HG02973 (cell line): ENCODE measurements around the gene ERCC2.
"Not testable (repeated sequence)": the region's sequence is repeated elsewhere in the genome, so short reads cannot be mapped to it uniquely, and the experiment has no call there.

ENCODE experiments used
- ATAC-seq: cut with Tn5 transposase; IDR thresholded peaks from one replicate; pipeline ENCODE4 v1.9.1; 2021; ENCODE audit warnings: moderate library complexity; ENCODE audit not compliant: unreplicated experiment

Gene ERCC2

GRCh38 chr19:45339629-45340028 lies 30.7 kb downstream of the ERCC2 start:
- no peak for ATAC-seq

GRCh38 chr19:45336696-45337251 lies 33.6 kb downstream of the ERCC2 start:
- ATAC-seq = no peak

GRCh38 chr19:45334881-45335280 lies 35.5 kb downstream of the ERCC2 start:
- not testable (repeated sequence) for ATAC-seq

GRCh38 chr19:45333609-45334303 lies 36.6 kb downstream of the ERCC2 start:
- ATAC-seq = no peak

- no peak for ATAC-seq
Measured at GRCh38 chr19:45331411-45331810, 39.0 kb downstream of the ERCC2 start.

- no peak for ATAC-seq
Measured at GRCh38 chr19:45327404-45328143, 42.8 kb downstream of the ERCC2 start.

GRCh38 chr19:45324349-45324907 lies 45.9 kb downstream of the ERCC2 start:
- ATAC-seq = no peak

GRCh38 chr19:45323671-45324081 lies 46.7 kb downstream of the ERCC2 start:
- no peak for ATAC-seq

- no peak for ATAC-seq
Measured at GRCh38 chr19:45322744-45323281, 47.6 kb downstream of the ERCC2 start, which contains the start of gene CKM. TSS of gene CKM (minus strand) at chr19:45322875. CDS start at chr19:45319713, 3,162 bp downstream.

- no peak for ATAC-seq
Measured at GRCh38 chr19:45322311-45322710, 48.1 kb downstream of the ERCC2 start.

GRCh38 chr19:45321848-45322247 lies 48.5 kb downstream of the ERCC2 start:
- ATAC-seq = no peak

- ATAC-seq = no peak
Measured at GRCh38 chr19:45320997-45321775, 49.2 kb downstream of the ERCC2 start.

GRCh38 chr19:45315304-45315703 lies 55.1 kb downstream of the ERCC2 start:
- ATAC-seq = no peak

- no peak for ATAC-seq
Measured at GRCh38 chr19:45314708-45315245, 55.6 kb downstream of the ERCC2 start.

- ATAC-seq = not testable (repeated sequence)
Measured at GRCh38 chr19:45312285-45312684, 58.1 kb downstream of the ERCC2 start.

- ATAC-seq = no peak
Measured at GRCh38 chr19:45311621-45312020, 58.8 kb downstream of the ERCC2 start.

- not testable (repeated sequence) for ATAC-seq
Measured at GRCh38 chr19:45309322-45309721, 61.1 kb downstream of the ERCC2 start.

- ATAC-seq = no peak
Measured at GRCh38 chr19:45307361-45307760, 63.0 kb downstream of the ERCC2 start.

- no peak for ATAC-seq
Measured at GRCh38 chr19:45306518-45307027, 63.8 kb downstream of the ERCC2 start.

GRCh38 chr19:45306040-45306439 lies 64.3 kb downstream of the ERCC2 start:
- no peak for ATAC-seq
